GM18517 (cell line): ENCODE data around the gene HRCT1.
"Not testable (repeated sequence)": the region's sequence is repeated elsewhere in the genome, so short reads cannot be mapped to it uniquely, and the experiment has no call there.

Experiments
- ATAC-seq: cut with Tn5 transposase; IDR thresholded peaks from one replicate; pipeline ENCODE4 v1.9.1; 2021; ENCODE audit warnings: mild to moderate bottlenecking, moderate library complexity; ENCODE audit not compliant: unreplicated experiment

The HRCT1 gene

DNA sequence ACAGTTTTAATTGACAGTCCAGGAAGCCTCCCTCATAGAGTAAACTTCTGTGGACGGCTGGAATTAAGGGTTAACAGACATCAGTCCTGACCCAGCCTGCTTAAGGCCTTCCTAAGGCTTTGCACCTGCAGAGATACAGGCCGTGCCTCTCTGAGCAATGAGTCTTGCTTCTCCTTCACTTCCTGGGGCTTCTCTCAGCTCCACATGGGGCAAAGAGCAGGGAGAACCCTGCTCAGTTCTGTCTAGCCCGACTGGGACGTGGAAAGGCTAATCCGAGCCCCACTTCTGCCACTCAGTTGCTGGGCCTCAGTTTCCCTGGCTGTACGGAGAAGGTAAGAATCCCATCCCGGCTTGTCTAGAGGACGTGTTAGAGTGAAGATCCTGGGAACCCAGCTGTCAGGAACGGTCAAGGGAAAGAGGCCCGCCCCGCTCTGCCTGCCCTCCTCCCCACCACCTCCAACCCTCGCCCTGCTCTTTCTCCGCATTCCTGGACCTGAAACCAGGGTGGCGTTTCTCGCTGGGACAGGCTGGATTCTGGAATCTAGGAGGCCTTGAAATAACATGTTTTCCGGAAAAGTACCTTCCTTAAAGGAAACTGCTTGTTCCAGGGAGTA lies 9.8 kb downstream of the HRCT1 start:
- ATAC-seq = no peak

DNA sequence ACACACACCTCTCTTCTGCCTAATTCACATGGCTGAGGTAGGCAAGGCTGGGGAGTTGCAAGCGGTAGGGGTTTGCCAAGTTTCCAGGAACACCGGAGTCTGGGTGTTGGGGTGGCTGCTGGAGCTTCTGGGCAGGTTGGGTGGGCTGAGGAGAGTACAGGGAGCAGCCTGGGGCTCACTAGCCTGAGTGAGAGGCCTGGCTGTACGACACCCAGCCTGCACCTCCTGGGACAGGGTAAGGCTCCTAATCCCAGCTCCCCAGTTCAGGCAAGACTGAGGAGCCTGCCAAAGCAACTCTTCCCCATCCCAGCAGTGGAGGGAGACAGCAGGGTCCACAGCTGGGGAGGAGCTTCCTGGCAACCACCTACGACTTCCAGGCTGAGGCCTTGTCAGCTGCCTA lies 11.3 kb downstream of the HRCT1 start:
- no peak for ATAC-seq

DNA sequence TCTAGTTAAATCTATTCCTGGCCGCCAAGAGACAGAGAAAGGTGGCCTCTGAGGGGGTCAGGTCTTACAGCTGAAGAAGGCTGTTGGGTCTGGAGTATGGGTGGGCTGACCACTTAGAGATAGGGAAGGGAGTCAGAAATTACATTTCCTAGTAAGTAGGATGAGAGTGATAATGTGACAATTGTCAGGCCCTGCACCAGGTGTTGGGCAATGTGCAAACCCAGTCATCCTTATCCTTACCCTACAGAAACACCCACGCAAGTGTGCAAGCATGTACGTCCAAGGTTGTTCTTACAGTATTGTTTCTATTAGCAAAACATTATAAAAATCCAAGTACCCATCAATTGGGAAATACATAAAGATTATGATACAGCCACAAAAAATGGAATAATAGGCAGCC lies 12.8 kb downstream of the HRCT1 start:
- ATAC-seq = no peak

DNA sequence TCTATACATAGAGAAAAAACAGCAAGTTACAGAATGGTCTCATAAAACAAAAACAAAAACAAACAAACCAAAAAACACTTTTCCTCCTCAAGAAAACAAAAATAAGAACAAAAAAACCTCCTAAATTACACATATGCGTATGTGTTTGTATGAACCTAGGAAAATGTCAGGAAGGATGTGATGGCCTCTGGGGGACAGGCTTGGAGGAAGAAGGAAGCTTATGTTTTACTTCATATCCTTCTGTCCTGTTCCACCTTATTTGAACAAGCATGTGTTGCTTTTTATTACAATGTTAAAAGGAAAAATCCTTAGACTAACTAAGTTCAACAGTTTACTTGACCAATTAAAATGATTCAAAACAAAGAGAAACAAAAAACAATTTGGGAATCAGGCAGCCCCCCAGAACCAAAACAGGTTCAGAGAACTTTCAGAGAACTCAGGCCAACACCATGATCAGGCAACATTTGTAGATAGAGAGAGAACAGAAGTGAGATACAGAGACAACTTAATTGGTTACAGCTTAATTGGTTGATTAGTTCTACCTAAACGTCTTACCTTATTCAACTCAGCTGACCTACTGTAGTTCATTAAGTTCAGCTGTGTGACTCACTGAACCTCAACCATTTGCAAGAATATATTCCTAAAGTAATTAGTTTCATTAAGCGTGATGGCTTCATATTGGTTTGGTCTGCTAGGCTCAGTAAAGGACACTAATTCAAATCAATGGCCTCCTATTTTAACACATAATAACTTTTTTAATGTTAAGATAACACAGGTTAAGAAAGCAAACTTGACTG lies 13.4 kb downstream of the HRCT1 start:
- ATAC-seq = no peak

GRCh38 chr9:35920051-35920620 lies 14.1 kb downstream of the HRCT1 start:
- ATAC-seq = no peak

DNA sequence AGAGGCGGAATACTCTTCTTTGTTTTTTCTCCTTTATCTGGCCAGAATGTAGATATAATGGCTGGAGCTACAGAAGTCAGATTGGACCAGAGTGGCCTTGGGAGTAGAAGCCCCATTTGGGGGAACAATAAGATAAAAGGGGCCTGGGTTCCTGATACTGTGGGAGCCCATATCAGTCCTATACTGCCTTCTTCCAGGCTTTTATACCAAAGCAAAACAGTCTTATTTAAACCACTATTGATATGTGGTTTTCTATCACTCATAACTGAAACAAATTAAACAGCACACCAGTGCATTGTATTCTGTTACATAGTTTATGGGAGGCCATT lies 17.6 kb downstream of the HRCT1 start:
- no peak for ATAC-seq

DNA sequence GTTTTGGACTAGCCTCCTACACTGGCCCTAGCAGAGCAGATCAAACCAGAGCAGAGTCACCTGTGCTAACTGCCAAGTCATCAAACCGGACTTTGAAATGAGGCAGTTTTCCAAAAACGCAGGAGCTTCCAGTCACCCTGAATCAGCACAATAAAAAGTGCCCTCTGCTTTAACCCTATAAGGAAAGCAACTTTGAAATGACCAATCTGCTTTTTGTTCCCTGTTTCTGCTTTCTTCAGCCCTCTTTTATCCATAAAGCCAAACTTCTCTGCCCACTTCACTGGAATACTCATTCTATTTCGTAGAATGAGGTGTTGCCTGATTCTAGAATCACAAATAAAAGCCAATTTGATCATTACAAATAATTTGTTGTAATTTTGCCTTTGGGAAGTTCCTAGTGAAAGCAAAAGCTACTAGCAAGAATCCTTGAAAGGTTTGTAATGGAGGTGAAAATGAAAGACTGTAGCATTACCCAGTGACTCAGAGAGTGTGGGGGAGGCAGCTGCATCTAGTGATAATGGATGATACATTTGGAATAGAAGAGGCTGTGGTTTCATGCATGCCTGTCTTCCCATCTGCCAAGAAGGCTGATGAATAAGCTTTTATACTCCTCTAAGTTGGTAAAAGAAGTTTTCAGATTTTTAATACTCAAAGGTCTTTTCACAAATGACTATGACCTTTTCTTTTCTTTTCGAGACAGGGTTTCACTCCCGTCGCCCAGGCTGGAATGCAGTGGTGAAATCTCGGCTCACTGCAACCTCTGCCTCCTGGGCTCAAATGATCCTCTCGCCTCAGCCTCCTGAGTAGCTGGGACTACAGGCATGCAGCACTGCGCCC lies 18.1 kb downstream of the HRCT1 start:
- ATAC-seq = no peak

GRCh38 chr9:35928591-35929452 lies 22.8 kb downstream of the HRCT1 start:
- no peak for ATAC-seq

DNA sequence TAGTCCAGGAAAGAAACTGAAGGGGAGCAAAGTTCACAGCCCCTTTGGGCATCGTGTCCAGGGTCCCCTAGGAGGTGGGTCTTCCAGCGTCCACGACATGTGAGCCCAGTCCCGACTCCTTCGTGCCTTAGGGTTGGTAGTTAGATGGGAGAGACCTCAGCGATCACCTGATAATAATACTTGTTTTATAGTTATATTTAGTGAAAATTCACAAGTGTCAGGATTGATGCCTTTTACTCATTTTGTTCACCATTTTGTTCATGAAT lies 23.4 kb downstream of the HRCT1 start:
- ATAC-seq = no peak

DNA sequence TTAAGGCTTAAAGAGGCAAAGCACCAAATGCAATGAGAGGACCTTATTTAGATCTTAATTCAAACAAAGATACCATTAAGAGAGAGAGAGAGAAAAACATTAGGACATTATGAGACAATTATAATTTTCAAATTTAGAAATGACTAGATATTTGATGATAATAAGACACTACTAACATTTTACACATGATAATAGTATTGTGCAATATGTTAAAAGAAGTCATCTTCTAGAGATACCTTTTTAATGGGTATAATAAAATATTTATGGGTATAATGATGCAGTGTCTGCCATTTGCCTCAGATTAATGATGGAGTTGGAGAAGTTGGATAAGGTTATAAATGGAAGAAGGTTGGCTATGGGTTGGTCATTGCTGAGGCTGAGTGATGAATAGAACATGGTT lies 24.5 kb downstream of the HRCT1 start:
- ATAC-seq = no peak

- no peak for ATAC-seq
Measured at GRCh38 chr9:35930989-35931388, 25.0 kb downstream of the HRCT1 start.

DNA sequence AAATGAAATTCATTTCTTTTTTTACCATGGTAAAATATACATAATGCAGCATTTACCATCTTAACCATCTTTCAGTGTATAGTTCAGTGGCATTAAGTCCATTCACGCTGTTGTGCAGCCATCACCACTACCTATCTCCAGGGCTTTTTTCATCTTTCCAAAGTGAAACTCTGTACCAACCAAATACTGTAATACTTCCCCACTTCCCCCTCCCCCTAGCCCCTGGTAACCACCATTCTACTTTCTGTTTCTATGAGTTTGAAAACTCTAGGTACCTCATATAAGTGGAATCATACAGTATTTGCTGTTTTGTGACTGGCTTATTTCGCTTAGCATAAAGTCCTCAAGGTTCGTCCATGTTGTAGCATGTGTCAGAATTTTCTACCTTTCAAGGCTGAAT lies 26.7 kb downstream of the HRCT1 start:
- ATAC-seq = no peak

- no peak for ATAC-seq
Measured at GRCh38 chr9:35933550-35934067, 27.6 kb downstream of the HRCT1 start.

DNA sequence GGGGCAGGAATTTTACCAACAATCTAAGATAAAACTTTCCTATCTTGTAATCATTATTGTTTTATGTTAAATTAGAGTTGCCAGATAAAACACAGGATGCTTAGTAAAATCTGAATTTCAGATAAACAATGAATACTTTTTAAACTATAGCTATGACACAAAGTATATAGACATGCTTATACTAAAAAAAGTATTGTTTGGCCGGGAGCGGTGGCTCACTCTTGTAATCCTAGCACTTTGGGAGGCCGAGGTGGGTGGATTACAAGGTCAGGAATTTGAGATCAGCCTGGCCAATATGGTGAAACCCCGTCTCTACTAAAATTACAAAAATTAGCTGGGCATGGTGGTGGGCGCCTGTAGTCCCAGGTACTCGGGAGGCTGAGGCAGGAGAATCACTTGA lies 28.1 kb downstream of the HRCT1 start:
- not testable (repeated sequence) for ATAC-seq

GRCh38 chr9:35935261-35935660 lies 29.3 kb downstream of the HRCT1 start:
- no peak for ATAC-seq

DNA sequence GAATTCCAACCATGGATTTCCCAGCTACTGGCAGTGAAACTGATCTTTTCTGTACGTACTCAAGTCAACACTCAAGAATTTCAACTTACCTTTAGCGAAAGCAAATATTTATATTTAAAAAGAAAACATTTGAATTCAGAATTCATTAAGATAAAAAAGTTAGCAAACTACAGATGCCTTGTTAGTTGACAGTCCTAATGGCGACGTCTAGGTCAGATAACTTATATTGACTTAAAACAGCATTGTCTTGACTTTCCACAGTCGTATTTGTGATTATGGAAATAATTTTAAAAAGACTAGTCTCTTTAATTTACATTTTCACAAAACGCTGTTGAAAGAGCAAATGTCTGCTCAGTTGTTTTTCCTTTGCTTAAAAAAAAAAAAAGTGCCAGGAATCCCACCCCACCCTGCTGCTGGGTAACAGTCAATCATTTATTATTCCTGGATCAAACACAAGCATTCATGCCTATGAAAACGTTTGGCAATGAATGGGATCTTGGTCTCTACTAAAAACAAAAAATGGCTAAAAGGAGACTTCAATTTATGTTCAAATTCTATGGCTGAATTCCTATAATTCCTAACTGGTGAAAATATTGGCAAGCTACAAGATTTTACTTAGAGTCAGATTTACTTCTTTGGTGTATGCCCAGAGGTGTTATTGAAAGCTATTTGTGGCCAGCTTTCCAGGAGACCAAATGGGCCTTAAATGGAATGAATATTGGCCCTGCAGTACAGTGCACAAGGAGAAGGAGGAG lies 29.9 kb downstream of the HRCT1 start:
- no peak for ATAC-seq

DNA sequence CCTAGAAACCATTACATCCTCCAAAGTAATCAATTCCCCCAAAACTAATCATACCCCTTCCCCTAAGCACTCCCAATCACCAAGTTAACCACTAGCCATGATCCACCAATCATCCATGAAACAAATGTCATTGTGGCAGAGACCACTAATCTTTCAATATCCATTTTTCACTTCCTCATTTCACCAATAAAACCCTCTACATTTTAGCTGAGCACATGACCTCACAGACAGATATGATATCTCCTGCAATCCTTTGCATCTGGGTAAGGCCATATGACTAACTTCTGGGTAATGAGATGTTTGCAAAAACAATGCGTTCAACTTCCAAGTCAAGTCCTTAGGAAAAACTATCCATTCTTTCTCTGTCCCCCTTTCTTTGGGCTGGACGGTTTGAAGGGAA lies 31.2 kb downstream of the HRCT1 start:
- no peak for ATAC-seq

DNA sequence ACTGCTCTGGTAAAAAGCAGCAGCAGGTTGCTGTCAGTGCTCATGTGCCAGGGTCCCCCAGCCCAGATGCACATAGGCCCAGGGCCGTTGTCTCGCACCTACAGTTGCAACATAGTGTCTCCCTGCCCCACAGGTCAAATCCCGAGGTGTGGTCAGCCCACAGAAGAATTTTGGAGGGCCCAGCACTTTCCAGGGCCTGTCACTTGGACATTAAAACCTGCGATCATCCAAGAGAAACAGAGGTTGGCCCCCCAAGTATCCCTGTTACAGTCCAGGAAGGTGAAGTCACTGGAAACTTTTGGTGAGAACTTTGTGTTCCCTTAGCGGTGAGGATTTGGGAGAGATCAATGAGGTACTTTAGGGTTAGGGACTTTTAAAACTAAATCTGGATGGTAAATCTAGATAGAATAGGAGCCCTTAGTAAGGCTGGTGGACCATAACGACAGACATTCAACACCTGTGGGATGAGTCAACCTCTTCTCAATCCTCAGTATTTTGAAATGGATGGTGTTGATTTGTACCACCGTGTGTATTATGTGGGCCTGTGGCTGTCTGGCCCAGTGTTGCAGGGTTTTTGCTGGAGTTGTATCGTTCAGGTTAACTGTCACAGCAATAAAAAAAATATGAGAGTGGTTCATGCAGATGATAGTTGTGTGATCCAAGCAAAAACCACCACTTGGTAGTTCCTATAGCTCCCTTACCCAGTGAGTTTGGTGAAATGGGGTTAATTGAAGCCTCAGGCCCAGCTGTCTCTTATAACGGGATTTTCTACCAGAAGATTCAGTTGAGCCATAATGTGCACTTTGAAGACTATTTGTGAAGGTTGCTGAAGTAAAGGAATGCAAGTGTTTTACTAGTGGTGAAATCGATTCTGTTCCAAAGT lies 32.7 kb downstream of the HRCT1 start:
- ATAC-seq = no peak

- ATAC-seq = no peak
Measured at GRCh38 chr9:35939679-35940250, 33.8 kb downstream of the HRCT1 start.
